ENCODE results near the gene C21orf91.
A peak's percentile ranks its signal among the peaks of the same experiment; 100 is the strongest.

Gene C21orf91

DNA sequence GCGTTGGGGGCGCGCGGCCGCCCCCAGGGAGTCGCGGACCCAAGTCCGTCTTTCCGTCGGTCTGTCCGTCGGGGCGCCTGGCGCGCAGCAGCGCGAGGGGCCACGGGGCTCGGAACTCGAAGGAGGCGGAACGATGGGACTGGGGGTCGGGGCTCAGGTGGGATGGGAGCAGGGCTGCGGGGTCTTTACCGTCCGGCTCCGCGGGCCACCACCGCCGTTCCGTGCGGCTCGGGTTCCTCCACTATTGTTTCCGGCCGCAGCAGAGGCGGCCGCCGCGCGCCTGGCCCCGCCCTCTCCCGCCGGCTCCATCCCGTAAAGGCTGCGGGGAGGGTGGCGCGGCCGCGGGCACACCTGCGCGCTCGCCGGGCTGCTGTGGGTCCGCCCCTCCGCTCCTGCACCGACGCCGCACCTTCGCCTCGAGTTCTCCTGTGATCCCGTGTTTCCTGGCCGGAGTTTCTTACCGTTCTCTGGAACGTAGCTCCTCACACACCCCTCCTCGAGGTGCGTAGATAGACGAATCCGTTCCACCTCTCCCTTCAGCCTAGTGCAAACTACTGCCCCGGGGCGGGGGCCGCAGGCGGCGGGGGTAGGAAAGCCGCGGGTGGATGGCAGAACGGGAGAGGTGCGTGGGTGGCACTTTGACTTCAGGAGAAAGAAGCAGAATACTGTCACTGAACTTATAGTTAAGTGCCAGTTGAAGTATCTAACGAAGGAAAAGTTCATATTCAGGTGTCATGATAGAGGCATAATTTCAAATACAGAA, at the start of gene C21orf91:
C21orf91 (minus strand) TSS at position 243 of the 763 bp plus-strand sequence. CDS start 1,038 bp downstream, outside the sequence.
- TF ChIP-seq ZFX (IDR thresholded peaks at IDR 0.05; ENCODE audit: borderline replicate concordance) = no peak
- TF ChIP-seq, protein P1, sequence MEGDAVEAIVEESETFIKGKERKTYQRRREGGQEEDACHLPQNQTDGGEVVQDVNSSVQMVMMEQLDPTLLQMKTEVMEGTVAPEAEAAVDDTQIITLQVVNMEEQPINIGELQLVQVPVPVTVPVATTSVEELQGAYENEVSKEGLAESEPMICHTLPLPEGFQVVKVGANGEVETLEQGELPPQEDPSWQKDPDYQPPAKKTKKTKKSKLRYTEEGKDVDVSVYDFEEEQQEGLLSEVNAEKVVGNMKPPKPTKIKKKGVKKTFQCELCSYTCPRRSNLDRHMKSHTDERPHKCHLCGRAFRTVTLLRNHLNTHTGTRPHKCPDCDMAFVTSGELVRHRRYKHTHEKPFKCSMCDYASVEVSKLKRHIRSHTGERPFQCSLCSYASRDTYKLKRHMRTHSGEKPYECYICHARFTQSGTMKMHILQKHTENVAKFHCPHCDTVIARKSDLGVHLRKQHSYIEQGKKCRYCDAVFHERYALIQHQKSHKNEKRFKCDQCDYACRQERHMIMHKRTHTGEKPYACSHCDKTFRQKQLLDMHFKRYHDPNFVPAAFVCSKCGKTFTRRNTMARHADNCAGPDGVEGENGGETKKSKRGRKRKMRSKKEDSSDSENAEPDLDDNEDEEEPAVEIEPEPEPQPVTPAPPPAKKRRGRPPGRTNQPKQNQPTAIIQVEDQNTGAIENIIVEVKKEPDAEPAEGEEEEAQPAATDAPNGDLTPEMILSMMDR (IDR thresholded peaks at IDR 0.05) = no peak

DNA sequence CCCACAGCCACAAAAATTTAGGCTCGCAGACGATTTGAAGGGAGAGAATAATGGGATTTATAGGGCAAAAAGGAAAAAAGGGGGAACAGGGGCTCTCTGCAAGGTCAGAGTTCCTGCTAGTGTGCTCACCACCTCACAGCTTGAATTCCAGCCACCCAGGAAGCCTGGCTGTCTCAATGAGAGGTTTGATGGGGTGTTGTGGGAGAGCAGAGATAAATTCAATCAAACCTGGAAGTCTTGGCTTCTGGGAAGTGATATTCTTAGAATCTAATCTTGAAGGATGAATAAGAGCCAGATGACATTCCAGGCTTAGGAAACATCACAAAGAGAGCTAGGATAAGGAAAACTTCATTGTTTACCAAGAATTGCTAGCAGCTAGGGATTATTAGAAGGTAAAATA, 47.4 kb upstream of the C21orf91 start:
- no peak for TF ChIP-seq ZFX (IDR thresholded peaks at IDR 0.05; ENCODE audit: borderline replicate concordance)
- TF ChIP-seq, protein P1 (IDR thresholded peaks at IDR 0.05) = no peak
- no peak overlapping the region for H3K27ac ChIP-seq

More for the DNA sequence above, at the start of gene C21orf91:
- H3K27ac ChIP-seq = peak within 1 kb of the TSS; percentile 75

GRCh38 chr21:17859661-17860060, 40.5 kb upstream of the C21orf91 start:
- no peak overlapping the region for H3K27ac ChIP-seq
- TF ChIP-seq, protein P1 (IDR thresholded peaks at IDR 0.05) = no peak
- TF ChIP-seq ZFX (IDR thresholded peaks at IDR 0.05; ENCODE audit: borderline replicate concordance) = no peak

GRCh38 chr21:17858747-17859146, 39.6 kb upstream of the C21orf91 start:
- no peak overlapping the region for H3K27ac ChIP-seq
- TF ChIP-seq, protein P1 (IDR thresholded peaks at IDR 0.05) = no peak
- TF ChIP-seq ZFX (IDR thresholded peaks at IDR 0.05; ENCODE audit: borderline replicate concordance) = no peak

DNA sequence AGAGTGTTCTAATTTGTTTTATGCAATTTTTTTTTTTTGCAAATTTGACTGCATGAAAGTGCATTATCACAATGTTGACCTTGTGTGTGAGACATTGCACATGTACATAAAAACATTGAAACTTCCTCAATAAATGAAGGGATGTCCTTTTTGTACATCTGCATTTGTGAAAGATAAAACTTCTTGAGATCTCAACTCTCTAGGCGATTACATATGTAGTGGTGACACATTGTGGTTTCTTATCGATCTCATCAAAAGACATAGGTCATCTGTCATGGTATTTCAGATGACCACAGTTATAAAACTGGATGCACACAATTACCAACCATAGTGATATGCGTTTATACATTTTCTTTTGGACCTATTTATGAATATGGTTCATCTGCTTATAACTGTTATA, 35.6 kb upstream of the C21orf91 start:
- TF ChIP-seq ZFX (IDR thresholded peaks at IDR 0.05; ENCODE audit: borderline replicate concordance) = no peak

DNA sequence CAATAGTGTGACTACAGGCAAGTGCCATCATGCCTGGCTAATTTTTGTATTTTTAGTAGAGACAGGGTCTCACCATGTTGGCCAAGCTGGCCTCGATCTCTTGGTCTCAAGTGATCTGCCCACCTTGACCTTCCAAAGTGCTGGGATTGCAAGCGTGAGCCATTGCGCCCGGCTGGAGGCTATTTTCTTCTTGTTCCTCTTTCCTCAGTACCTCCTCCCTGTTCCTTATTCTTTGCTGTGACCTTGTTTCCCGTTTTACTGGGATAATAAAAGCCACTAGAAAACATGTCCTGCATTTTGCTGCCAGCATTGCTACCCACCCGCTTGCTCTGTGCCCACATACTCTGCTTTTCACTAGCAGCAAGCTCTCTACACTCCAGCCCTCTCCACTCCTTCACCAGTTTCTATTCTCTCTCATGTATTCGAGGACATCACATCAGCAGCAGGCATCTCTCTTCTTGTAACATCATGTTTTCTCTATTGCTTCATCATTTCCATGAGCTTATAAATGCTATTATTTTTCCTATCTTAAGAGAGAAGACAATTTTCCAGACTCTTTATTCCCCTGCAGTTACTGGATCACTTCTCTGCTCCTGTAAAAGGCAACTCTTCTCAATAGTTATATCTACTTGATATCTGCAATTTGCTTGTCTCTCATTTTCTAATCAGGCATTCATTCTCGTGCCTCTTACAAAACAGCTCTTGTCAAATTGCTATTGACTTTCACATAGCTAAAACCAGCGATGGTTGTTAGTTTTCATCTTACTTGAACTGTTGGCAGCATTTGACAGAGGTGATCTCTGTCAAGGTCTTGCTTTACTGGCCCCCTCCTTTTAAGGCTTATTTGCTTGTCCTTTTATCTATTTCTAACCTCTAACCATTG, 34.5 kb upstream of the C21orf91 start:
- H3K27ac ChIP-seq = no peak overlapping the region
- TF ChIP-seq ZFX (IDR thresholded peaks at IDR 0.05; ENCODE audit: borderline replicate concordance) = no peak
- TF ChIP-seq, protein P1 (IDR thresholded peaks at IDR 0.05) = no peak

More for the DNA sequence above, 35.6 kb upstream of the C21orf91 start:
- no peak overlapping the region for H3K27ac ChIP-seq

DNA sequence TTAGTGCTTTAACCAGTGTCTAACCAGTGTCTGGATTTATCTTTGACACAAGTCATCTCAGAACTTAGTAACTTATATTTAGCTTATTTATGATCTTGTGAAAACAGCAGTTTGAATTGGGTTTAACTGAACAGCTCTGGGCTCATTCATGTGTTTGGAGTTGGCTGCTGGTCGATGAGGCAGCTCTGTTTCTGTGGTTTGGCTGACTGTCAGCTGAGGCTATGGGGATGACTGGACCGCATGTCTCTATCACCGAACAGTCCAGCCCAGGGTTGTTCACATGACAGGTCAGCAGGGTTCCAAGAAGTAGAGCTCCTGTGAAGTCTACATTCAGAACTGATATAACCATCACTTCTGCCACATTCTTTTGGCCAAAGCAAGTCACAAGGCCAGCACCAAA, 29.1 kb upstream of the C21orf91 start:
- H3K27ac ChIP-seq = no peak overlapping the region
- TF ChIP-seq, protein P1 (IDR thresholded peaks at IDR 0.05) = no peak
- no peak for TF ChIP-seq ZFX (IDR thresholded peaks at IDR 0.05; ENCODE audit: borderline replicate concordance)

Data from 22Rv1 (cell line).